Cardiac muscle cell (in vitro differentiated cells and primary cell): ENCODE measurements around the gene CKM. TPM values are rescaled to one million over a fixed set of nuclear protein-coding genes. Genes with fewer than 3 reads are reported as not detected.

ENCODE experiments used
- DNase-seq, 2 donors: peaks; one replicate each; pipeline versions ENCODE4 v3.0.0 to v3.0.0-alpha.2; 2010 to 2017; ENCODE audit warnings: low read depth in 1 of 2, low spot score in 1 of 2
- H3K27ac ChIP-seq: fragments of 200-600 bp; sonication (generic); 2 replicates; pipeline ENCODE4 v1.5.1; 2016
- H3K27me3 ChIP-seq: fragments of 200-600 bp; sonication (generic); 2 replicates; pipeline ENCODE4 v1.6.0; 2016; ENCODE audit warnings: control low read depth
- H3K36me3 ChIP-seq: fragments of 200-600 bp; sonication (generic); 2 replicates; pipeline ENCODE4 v1.5.1; 2016; ENCODE audit warnings: control low read depth
- H3K4me1 ChIP-seq: fragments of 200-600 bp; sonication (generic); 2 replicates; pipeline ENCODE4 v1.8.1; 2017; ENCODE audit warnings: low read depth, mild to moderate bottlenecking, mixed run types
- H3K4me3 ChIP-seq: fragments of 200-600 bp; sonication (generic); 2 replicates; pipeline ENCODE4 v1.5.1; 2016; ENCODE audit warnings: mild to moderate bottlenecking
- H3K9me3 ChIP-seq: fragments of 200-600 bp; sonication (generic); 2 replicates; pipeline ENCODE4 v1.5.1; 2017; ENCODE audit warnings: low read depth, mild to moderate bottlenecking, control low read depth
- CTCF ChIP-seq: IDR thresholded peaks from 2 replicates; pipeline ENCODE4 v1.5.1; 2012; ENCODE audit warnings: low read depth, mild to moderate bottlenecking, low read length
- polyA plus RNA-seq: library from polyadenylated mRNA; unstranded; fragments of >200 nt; fragmentation: Nextera tagmentation; extraction: Ambion mirVana; gene quantifications from 2 replicates; pipeline ENCODE4 v1.2.1, GENCODE V29; 2016
- total RNA-seq: library from RNA; depleted of rRNA; stranded (reverse); fragments of >200 nt; gene quantifications from 2 replicates; pipeline ENCODE4 v1.2.3, GENCODE V29; 2016

The CKM gene
- total and polyA plus RNA-seq, 2 experiments from 2014 or later = 406 to 529 TPM

GRCh38 chr19:45344621-45345505, 22.2 kb upstream of the CKM start:
- H3K27me3 ChIP-seq = peaks cover 23% of the 10 kb centered on the region
- H3K4me3 ChIP-seq = no peak overlapping the region
- H3K36me3 ChIP-seq = no peaks in the 10 kb centered on the region
- no peaks in the 10 kb centered on the region for H3K4me1 ChIP-seq
- no peak overlapping the region for H3K27ac ChIP-seq
- DNase-seq = no peak
- no peaks in the 10 kb centered on the region for H3K9me3 ChIP-seq
- no peak for TF ChIP-seq CTCF

- Histone ChIP-seq H3K4me1 (no peaks in the 10 kb centered on the region), H3K9me3 (no peaks in the 10 kb centered on the region), H3K27me3 (peaks cover 31% of the 10 kb centered on the region), H3K27ac (no peak overlapping the region), H3K4me3 (no peak overlapping the region), H3K36me3 (no peaks in the 10 kb centered on the region)
- no peak for TF ChIP-seq CTCF
- no peak for DNase-seq
Observed at GRCh38 chr19:45342911-45343310, 20.2 kb upstream of the CKM start.

- Histone ChIP-seq H3K4me3 (peak overlapping the region; percentile 44), H3K27me3 (peaks cover 31% of the 10 kb centered on the region), H3K4me1 (no peaks in the 10 kb centered on the region), H3K36me3 (no peaks in the 10 kb centered on the region), H3K27ac (no peak overlapping the region), H3K9me3 (no peaks in the 10 kb centered on the region)
- TF ChIP-seq CTCF = no peak
- DNase-seq = no peak
Observed at GRCh38 chr19:45340899-45341453, 18.3 kb upstream of the CKM start.

- Histone ChIP-seq H3K36me3 (no peaks in the 10 kb centered on the region), H3K27ac (no peak within 1 kb of the TSS), H3K9me3 (no peaks in the 10 kb centered on the region), H3K4me3 (peak within 1 kb of the TSS; percentile 44), H3K27me3 (peaks cover 31% of the 10 kb centered on the region), H3K4me1 (no peaks in the 10 kb centered on the region)
- peak in 1 of 2 donors; percentile 68 for DNase-seq
- TF ChIP-seq CTCF = no peak
Observed at GRCh38 chr19:45340232-45340898, 17.7 kb upstream of the CKM start, which contains the start of gene KLC3. Gene KLC3 (plus strand): TSS chr19:45340750. CDS start chr19:45345542, 4,792 bp downstream.

GRCh38 chr19:45339629-45340028, 17.0 kb upstream of the CKM start:
- Histone ChIP-seq H3K4me1 (no peaks in the 10 kb centered on the region), H3K27ac (no peak overlapping the region), H3K4me3 (no peak overlapping the region), H3K9me3 (no peaks in the 10 kb centered on the region), H3K36me3 (no peaks in the 10 kb centered on the region), H3K27me3 (peaks cover 31% of the 10 kb centered on the region)
- TF ChIP-seq CTCF = no peak
- DNase-seq = no peak
